HFFc6 (cell line): ENCODE results near the gene CSK. TPM values are rescaled to one million over a fixed set of nuclear protein-coding genes. Genes with fewer than 3 reads are reported as not detected.

Experiments used
- DNase-seq: peaks from one replicate; pipeline ENCODE4 v3.0.0-alpha.2; 2018
- H3K27ac Mint-ChIP-seq: 2 replicates; pipeline ENCODE4 v1.8.0; 2020; ENCODE audit warnings: mild to moderate bottlenecking, mixed read lengths
- H3K27me3 Mint-ChIP-seq: 2 replicates; pipeline ENCODE4 v1.8.0; 2021; ENCODE audit warnings: mild to moderate bottlenecking, moderate library complexity, mixed read lengths; ENCODE audit not compliant: insufficient read depth
- H3K36me3 Mint-ChIP-seq: 2 replicates; pipeline ENCODE4 v1.8.0; 2021; ENCODE audit warnings: low read depth, mixed read lengths
- H3K4me1 Mint-ChIP-seq: 2 replicates; pipeline ENCODE4 v1.8.0; 2020; ENCODE audit warnings: low read depth, mixed read lengths
- H3K4me3 Mint-ChIP-seq: 2 replicates; pipeline ENCODE4 v1.8.0; 2020; ENCODE audit warnings: mild to moderate bottlenecking, moderate library complexity, mixed read lengths
- H3K9me3 Mint-ChIP-seq: 2 replicates; pipeline ENCODE4 v1.8.0; 2020; ENCODE audit warnings: mild to moderate bottlenecking, mixed read lengths
- total RNA-seq, 6 experiments: library from RNA; stranded (reverse); fragmentation: NEBNext Ultra II Directional; extraction: Animal tissue kit (Norgen Biotek cat#: 25700); gene quantifications; 2 replicates in 1 of 6; 3 replicates in 5 of 6; pipeline ENCODE4 v1.2.3, GENCODE V29; 2021
- TF ChIP-seq, protein P1 (sequence below): fragments of 200-600 bp; sonication (generic); IDR thresholded peaks from 2 replicates; pipeline ENCODE4 v1.5.0; 2021; ENCODE audit warnings: antibody characterized with exemption, mild to moderate bottlenecking

The CSK gene
- total RNA-seq, 6 experiments from 2014 or later = 48.8 to 59.0 (median 53.3) TPM

DNA sequence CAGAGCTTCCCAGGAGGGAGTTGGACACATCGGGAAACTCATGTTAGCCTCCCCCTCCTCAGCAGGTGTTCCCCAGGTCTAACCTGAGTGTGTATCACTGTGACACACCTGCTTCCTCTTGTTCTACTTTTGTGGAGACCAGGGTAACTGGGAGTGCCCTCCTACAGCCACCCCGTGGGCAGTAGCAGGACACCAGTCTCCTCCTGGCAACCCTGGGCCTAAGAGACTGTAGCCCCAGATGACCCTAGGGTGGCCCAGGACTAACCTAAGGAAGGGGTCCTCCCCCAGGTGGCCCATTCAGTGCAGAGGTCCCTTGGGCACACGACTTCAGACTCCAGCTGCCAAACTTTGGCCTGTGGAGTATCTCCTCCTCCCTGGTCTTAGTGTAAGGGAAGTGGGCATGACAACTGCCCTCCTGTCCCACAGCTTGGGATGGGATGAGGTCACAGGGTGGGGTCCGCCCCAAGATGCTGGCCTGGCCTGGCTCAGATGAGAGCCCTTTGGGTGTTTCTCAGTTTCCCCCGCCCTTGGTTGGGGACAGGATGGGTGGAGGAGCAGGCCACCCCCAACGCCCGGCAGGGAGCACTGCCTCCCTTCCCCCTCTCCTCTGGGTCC lies 4.8 kb downstream of the CSK start:
- Mint-ChIP-seq H3K4me3 (no peak overlapping the region), H3K4me1 (peaks cover 74% of the 10 kb centered on the region), H3K9me3 (no peaks in the 10 kb centered on the region), H3K36me3 (no peaks in the 10 kb centered on the region), H3K27ac (no peak overlapping the region), H3K27me3 (peaks cover 2% of the 10 kb centered on the region; the same call in 1 of the 2 replicates)
- TF ChIP-seq, protein P1, sequence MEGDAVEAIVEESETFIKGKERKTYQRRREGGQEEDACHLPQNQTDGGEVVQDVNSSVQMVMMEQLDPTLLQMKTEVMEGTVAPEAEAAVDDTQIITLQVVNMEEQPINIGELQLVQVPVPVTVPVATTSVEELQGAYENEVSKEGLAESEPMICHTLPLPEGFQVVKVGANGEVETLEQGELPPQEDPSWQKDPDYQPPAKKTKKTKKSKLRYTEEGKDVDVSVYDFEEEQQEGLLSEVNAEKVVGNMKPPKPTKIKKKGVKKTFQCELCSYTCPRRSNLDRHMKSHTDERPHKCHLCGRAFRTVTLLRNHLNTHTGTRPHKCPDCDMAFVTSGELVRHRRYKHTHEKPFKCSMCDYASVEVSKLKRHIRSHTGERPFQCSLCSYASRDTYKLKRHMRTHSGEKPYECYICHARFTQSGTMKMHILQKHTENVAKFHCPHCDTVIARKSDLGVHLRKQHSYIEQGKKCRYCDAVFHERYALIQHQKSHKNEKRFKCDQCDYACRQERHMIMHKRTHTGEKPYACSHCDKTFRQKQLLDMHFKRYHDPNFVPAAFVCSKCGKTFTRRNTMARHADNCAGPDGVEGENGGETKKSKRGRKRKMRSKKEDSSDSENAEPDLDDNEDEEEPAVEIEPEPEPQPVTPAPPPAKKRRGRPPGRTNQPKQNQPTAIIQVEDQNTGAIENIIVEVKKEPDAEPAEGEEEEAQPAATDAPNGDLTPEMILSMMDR = no peak
- no peak for DNase-seq

DNA sequence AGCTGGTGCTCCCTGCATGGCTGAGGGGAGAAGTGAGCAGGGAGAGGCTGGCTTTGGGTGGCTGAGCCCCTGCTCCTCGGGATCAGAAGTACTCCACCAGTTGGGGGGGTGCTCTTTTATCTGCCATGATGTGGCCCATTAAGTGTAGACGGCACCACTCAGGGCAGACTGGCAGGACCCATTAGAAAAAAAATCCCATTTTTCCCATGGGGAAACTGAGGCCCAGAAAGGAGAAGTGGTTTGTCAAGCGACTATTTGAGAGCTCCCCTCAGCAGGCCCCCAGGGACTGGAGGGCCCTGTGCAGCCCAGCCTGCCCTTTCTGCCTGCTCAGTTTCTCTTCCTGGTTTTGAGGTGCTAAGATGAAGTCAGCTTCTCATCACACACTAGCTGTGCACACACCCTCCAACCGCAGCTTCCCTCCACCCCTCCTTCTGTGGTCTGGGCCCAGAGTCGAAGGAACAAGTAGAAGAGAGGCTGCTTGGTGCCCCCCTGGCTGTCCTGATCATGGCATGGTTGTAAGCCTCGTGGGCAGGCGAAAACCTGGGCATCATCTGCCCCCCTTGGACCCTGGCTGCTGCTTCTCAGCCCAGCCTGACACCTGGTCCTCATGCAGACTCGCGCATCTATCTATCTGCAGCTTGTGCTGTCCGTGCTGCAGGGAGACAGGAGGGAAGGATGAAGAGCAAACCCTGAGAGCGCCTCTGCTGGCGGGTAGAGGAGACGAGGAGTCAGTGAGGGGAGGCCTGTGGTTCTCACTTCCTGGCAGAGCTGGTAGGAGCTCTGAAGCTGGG lies 5.6 kb downstream of the CSK start:
- H3K4me1 Mint-ChIP-seq = peaks cover 81% of the 10 kb centered on the region
- peaks cover 2% of the 10 kb centered on the region; the same call in 1 of the 2 replicates for H3K27me3 Mint-ChIP-seq
- peak overlapping the region; percentile 47; the same call in 1 of the 2 replicates for H3K27ac Mint-ChIP-seq
- no peak for DNase-seq
- H3K36me3 Mint-ChIP-seq = no peaks in the 10 kb centered on the region
- no peaks in the 10 kb centered on the region for H3K9me3 Mint-ChIP-seq
- no peak overlapping the region for H3K4me3 Mint-ChIP-seq
- TF ChIP-seq, protein P1 = peak; percentile 51; the same call in 1 of the 2 replicates

DNA sequence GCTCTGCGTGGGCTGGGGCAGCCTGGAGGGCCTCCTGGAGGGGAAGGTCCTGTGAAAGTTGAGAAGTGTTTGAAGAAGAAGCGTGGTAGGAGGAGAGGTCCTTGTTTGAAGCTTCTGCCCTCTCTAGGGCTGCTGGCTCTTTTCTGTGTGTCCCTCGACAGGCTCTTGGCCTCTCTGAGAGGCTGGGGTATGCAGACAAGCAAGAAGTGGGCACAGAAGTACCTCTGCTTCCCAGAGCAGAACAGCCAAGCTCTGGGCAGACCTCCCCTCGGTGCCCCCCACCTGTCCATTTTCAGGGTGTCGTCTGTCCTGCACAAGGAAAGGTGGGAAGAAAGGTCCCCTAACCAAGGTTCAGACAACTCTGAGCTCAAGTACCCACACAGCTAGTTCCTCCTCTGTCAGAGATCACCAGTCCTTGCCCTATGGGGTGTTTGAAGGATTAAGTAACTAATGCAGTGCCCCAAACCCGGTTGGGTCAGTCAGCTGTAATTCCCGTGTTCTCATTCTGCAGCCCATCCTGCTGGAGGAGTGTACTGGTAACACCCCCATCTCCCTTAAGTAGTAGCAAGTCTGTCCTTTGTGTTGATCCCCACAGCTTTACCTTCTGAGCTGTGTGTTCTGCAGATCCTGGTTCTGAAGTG lies 6.3 kb downstream of the CSK start:
- Mint-ChIP-seq H3K9me3 (no peaks in the 10 kb centered on the region), H3K27me3 (peaks cover 2% of the 10 kb centered on the region; the same call in 1 of the 2 replicates), H3K4me3 (no peak overlapping the region), H3K27ac (peak overlapping the region; percentile 47; the same call in 1 of the 2 replicates), H3K4me1 (peaks cover 77% of the 10 kb centered on the region), H3K36me3 (no peaks in the 10 kb centered on the region)
- DNase-seq = no peak
- TF ChIP-seq, protein P1 = no peak

DNA sequence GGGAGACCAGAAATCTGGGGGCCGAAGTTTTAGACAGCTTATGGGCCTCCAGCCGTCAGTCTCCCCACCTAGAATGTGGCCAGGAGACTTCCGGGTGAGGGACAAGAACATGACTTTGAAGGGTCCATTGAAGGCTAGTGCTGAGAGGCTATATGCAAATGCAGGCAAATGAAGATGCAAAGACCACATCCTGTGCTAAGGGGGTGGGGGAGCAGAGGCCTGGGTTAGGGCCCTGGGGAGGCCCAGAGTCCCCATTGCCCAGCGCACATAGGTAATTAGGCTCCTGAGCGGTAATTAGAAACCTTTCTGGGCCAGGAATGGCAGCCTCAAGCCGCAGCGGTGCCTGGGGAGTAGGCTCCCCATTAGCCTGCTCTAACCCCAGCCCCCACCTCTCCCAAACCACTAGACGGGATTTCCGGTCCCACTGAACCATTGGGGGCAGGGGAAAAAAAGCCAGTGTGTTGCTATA lies 6.8 kb downstream of the CSK start:
- Mint-ChIP-seq H3K9me3 (no peaks in the 10 kb centered on the region), H3K27me3 (peaks cover 4% of the 10 kb centered on the region; the same call in 1 of the 2 replicates), H3K4me1 (peaks cover 71% of the 10 kb centered on the region), H3K27ac (peak overlapping the region; percentile 9; the same call in 1 of the 2 replicates), H3K36me3 (no peaks in the 10 kb centered on the region), H3K4me3 (no peak overlapping the region)
- TF ChIP-seq, protein P1 = no peak
- DNase-seq = no peak

DNA sequence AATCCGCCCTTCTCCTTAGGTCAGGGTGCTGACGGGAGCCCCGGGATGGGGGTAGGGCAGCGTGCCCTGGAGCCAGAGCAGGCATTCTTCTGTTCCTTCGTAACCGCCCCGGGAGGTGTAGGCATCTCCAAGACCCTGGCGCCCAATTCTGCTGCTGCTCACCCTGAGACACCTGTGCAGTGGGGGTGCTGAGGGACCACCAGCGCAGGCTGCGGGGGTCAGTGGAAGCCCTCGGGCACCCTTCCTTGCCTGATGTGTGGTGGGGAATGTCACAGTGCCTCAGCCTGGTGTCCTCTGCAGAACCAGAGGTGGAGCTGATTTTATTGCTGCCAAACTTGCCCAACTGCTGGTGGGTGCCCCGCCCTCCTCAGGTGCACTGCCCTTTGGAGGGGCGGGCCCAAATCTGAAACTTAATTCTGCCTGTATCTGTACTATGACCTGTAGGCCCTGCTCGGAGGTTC lies 7.3 kb downstream of the CSK start:
- H3K9me3 Mint-ChIP-seq = no peaks in the 10 kb centered on the region
- H3K27me3 Mint-ChIP-seq = peaks cover 4% of the 10 kb centered on the region; the same call in 1 of the 2 replicates
- no peak overlapping the region; the same call in 1 of the 2 replicates for H3K4me3 Mint-ChIP-seq
- peaks cover 66% of the 10 kb centered on the region for H3K4me1 Mint-ChIP-seq
- TF ChIP-seq, protein P1 = no peak
- DNase-seq = no peak
- peak overlapping the region; percentile 85 for H3K27ac Mint-ChIP-seq
- no peaks in the 10 kb centered on the region for H3K36me3 Mint-ChIP-seq
